HEK293 (cell line): ENCODE results near the gene MCF2L.

Experiments used
- CTCF ChIA-PET: fragments of 350-600 bp; formaldehyde crosslinking; extraction: SDS; loops from one replicate; lab custom pipeline; 2021; ENCODE audit warnings: antibody characterized with exemption; lab: Yijun Ruan, JAX
- POLR2A ChIA-PET: fragments of 300-600 bp; formaldehyde crosslinking; extraction: SDS; loops from one replicate; lab custom pipeline; 2020; ENCODE audit warnings: antibody characterized with exemption, inconsistent platforms; lab: Yijun Ruan, JAX
- H3K27ac ChIP-seq: fragments of 200-500 bp; sonication (Bioruptor generic); 2 replicates; pipeline ENCODE4 v1.5.1; 2014; ENCODE audit warnings: low read depth, low read length, control low read depth, inconsistent platforms; ENCODE audit errors: extremely low read depth
- H3K36me3 ChIP-seq, 2 experiments: fragments of 200-500 bp in 1 of 2; sonication (Bioruptor generic) in 1 of 2; 1 replicate in 1 of 2; 2 replicates in 1 of 2; pipeline ENCODE4 v1.5.1; 2014 to 2017; ENCODE audit warnings: inconsistent platforms in 2 of 2, low read length in 2 of 2; ENCODE audit not compliant: control insufficient read depth in 2 of 2, insufficient read depth in 1 of 2
- H3K4me1 ChIP-seq: fragments of 200-500 bp; sonication (Bioruptor generic); 2 replicates; pipeline ENCODE4 v1.5.1; 2014; ENCODE audit warnings: mild to moderate bottlenecking, low read length, inconsistent platforms; ENCODE audit not compliant: control insufficient read depth, insufficient read depth
- H3K4me3 ChIP-seq: 2 replicates; pipeline ENCODE4 v1.5.1; 2011; ENCODE audit warnings: low read depth, mild to moderate bottlenecking, control low read depth, low read length, moderate library complexity
- H3K9me3 ChIP-seq: fragments of 200-500 bp; sonication (Bioruptor generic); 2 replicates; pipeline ENCODE4 v1.5.1; 2014; ENCODE audit warnings: low read depth, low read length, inconsistent platforms; ENCODE audit not compliant: control insufficient read depth, insufficient read depth
- GLIS2 ChIP-seq: fragments of 450-650 bp; formaldehyde crosslinking; IDR thresholded peaks from 2 replicates; pipeline ENCODE4 v1.5.1; 2016; ENCODE audit warnings: missing biosample characterization, missing genetic modification characterization
- HOXC10 ChIP-seq: sonication (generic); formaldehyde crosslinking; IDR thresholded peaks from 2 replicates; pipeline ENCODE4 v1.8.1; 2023; ENCODE audit warnings: mild to moderate bottlenecking, missing genetic modification reagents
- IKZF3 ChIP-seq: fragments of 450-650 bp; IDR thresholded peaks from 2 replicates; pipeline ENCODE4 v1.5.0; 2018; ENCODE audit warnings: missing biosample characterization, mild to moderate bottlenecking, missing genetic modification characterization, moderate library complexity
- KLF10 ChIP-seq: fragments of 450-650 bp; IDR thresholded peaks from 2 replicates; pipeline ENCODE4 v1.5.1; 2018; ENCODE audit warnings: missing biosample characterization, mild to moderate bottlenecking, missing genetic modification characterization
- PRDM1 ChIP-seq: fragments of 450-650 bp; formaldehyde crosslinking; IDR thresholded peaks from 2 replicates; pipeline ENCODE4; 2016; ENCODE audit warnings: missing biosample characterization, missing genetic modification characterization
- SP3 ChIP-seq: fragments of 450-650 bp; formaldehyde crosslinking; IDR thresholded peaks from 2 replicates; pipeline ENCODE4 v1.5.1; 2016; ENCODE audit warnings: missing biosample characterization, missing genetic modification characterization
- TRIM28 ChIP-seq: IDR thresholded peaks from 2 replicates; pipeline ENCODE4 v1.6.1; 2011; ENCODE audit warnings: low read length, control low read depth, borderline replicate concordance
- WT1 ChIP-seq: fragments of 450-650 bp; formaldehyde crosslinking; IDR thresholded peaks from 2 replicates; pipeline ENCODE4 v1.5.1; 2016; ENCODE audit warnings: missing biosample characterization, missing genetic modification characterization
- ZFP41 ChIP-seq: fragments of 450-650 bp; formaldehyde crosslinking; IDR thresholded peaks from 2 replicates; pipeline ENCODE4 v1.5.1; 2016; ENCODE audit warnings: missing biosample characterization, missing genetic modification characterization, borderline replicate concordance
- ZFP69B ChIP-seq: fragments of 450-650 bp; formaldehyde crosslinking; IDR thresholded peaks from 2 replicates; pipeline ENCODE4 v1.5.1; 2016; ENCODE audit warnings: missing biosample characterization, missing genetic modification characterization
- ZNF10 ChIP-seq: fragments of 450-650 bp; formaldehyde crosslinking; IDR thresholded peaks from 2 replicates; pipeline ENCODE4 v1.5.1; 2017; ENCODE audit warnings: missing biosample characterization, missing genetic modification characterization
- ZNF112 ChIP-seq: fragments of 450-650 bp; formaldehyde crosslinking; IDR thresholded peaks from 2 replicates; pipeline ENCODE4 v1.5.0; 2017; ENCODE audit warnings: missing biosample characterization, missing genetic modification characterization
- ZNF140 ChIP-seq: fragments of 450-650 bp; formaldehyde crosslinking; IDR thresholded peaks from 2 replicates; pipeline ENCODE4 v1.5.1; 2016; ENCODE audit warnings: missing biosample characterization, missing genetic modification characterization
- ZNF157 ChIP-seq: fragments of 450-650 bp; formaldehyde crosslinking; IDR thresholded peaks from 2 replicates; pipeline ENCODE4 v1.5.1; 2016; ENCODE audit warnings: missing biosample characterization, missing genetic modification characterization
- ZNF354C ChIP-seq: fragments of 450-650 bp; formaldehyde crosslinking; IDR thresholded peaks from 2 replicates; pipeline ENCODE4 v1.5.1; 2016; ENCODE audit warnings: missing biosample characterization, missing genetic modification characterization, low read depth, borderline replicate concordance
- ZNF37A ChIP-seq: fragments of 450-650 bp; IDR thresholded peaks from 2 replicates; pipeline ENCODE4 v1.5.1; 2018; ENCODE audit warnings: missing biosample characterization, missing genetic modification characterization
- ZNF529 ChIP-seq: fragments of 450-650 bp; formaldehyde crosslinking; IDR thresholded peaks from 2 replicates; pipeline ENCODE4 v1.5.1; 2017; ENCODE audit warnings: missing genetic modification characterization, missing biosample characterization; ENCODE audit not compliant: insufficient replicate concordance
- ZNF549 ChIP-seq: fragments of 450-650 bp; IDR thresholded peaks from 2 replicates; pipeline ENCODE4 v1.5.1; 2018; ENCODE audit warnings: missing biosample characterization, missing genetic modification characterization, mild to moderate bottlenecking, inconsistent platforms, moderate library complexity
- ZNF558 ChIP-seq: fragments of 450-650 bp; formaldehyde crosslinking; IDR thresholded peaks from 2 replicates; pipeline ENCODE4 v1.5.1; 2016; ENCODE audit warnings: missing biosample characterization, missing genetic modification characterization
- ZNF596 ChIP-seq: fragments of 450-650 bp; IDR thresholded peaks from 2 replicates; pipeline ENCODE4 v1.5.0; 2018; ENCODE audit warnings: missing biosample characterization, mild to moderate bottlenecking, missing genetic modification characterization, moderate library complexity
- ZNF626 ChIP-seq: fragments of 450-650 bp; sonication (Bioruptor Pico); formaldehyde crosslinking; IDR thresholded peaks from 2 replicates; pipeline ENCODE4 v1.5.1; 2018; ENCODE audit warnings: missing biosample characterization, missing genetic modification characterization, inconsistent platforms
- ZNF664 ChIP-seq: fragments of 450-650 bp; formaldehyde crosslinking; IDR thresholded peaks from 2 replicates; pipeline ENCODE4 v1.5.1; 2016; ENCODE audit warnings: missing biosample characterization, missing genetic modification characterization
- ZNF777 ChIP-seq: fragments of 450-650 bp; formaldehyde crosslinking; IDR thresholded peaks from 2 replicates; pipeline ENCODE4 v1.5.1; 2017; ENCODE audit warnings: missing biosample characterization, missing genetic modification characterization, borderline replicate concordance
- TF ChIP-seq, protein P1 (sequence below): fragments of 450-650 bp; formaldehyde crosslinking; IDR thresholded peaks from 2 replicates; pipeline ENCODE4; 2016; ENCODE audit warnings: missing biosample characterization, missing genetic modification characterization
- TF ChIP-seq, protein P2 (sequence below): fragments of 450-650 bp; formaldehyde crosslinking; IDR thresholded peaks from 2 replicates; pipeline ENCODE4 v1.5.1; 2016; ENCODE audit warnings: missing biosample characterization, missing genetic modification characterization
- TF ChIP-seq, protein P3 (sequence below): fragments of 450-650 bp; formaldehyde crosslinking; IDR thresholded peaks from 2 replicates; pipeline ENCODE4 v1.5.1; 2016; ENCODE audit warnings: missing biosample characterization, missing genetic modification characterization, low read depth

Gene MCF2L

DNA sequence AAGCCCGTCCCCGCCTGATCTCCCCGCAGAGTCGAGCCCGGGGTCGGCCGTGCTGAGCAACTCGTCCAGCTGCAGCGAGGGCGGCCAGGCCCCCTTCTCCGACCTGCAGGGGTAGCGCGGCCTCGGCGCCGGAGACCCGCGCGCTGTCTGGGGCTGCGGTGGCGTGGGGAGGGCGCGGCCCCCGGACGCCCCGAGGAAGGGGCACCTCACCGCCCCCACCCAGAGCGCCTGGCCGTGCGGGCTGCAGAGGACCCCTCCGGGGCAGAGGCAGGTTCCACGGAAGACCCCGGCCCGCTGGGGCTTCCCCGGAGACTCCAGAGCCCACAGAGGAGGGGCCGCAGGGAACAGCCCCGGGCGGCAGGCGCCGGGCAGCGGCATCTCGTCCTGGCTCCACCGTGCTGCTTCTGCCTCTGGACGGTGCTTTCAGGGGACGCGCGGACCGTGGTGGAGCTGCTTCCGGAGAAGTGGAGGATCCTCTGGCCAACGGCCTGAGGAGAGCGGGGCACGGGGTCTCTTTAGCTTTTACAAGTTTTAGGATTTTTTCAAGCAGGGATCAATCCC lies 127.8 kb downstream of the MCF2L start:
- ChIA-PET CTCF (interaction anchor here (0.5 kb wide), 1 partner anchor 77 kb away, joined by 4 read pairs; no protein-coding TSS in a partner anchor), POLR2A (no interaction called here)
- H3K36me3 ChIP-seq, result no peaks in the 10 kb centered on the region
- no peak overlapping the region for H3K4me3 ChIP-seq
- no peaks in the 10 kb centered on the region for H3K4me1 ChIP-seq
- no peaks in the 10 kb centered on the region for H3K9me3 ChIP-seq
- no peak overlapping the region for H3K27ac ChIP-seq
- TF ChIP-seq ZNF140 (tag by site-specific recombination) (no peak), PRDM1 (tag by site-specific recombination) (no peak), ZNF112 (tag by site-specific recombination) (no peak), ZNF529 (tag by site-specific recombination) (no peak), ZFP41 (no peak), ZNF664 (no peak), ZNF549 (no peak)
- TF ChIP-seq, protein P1, sequence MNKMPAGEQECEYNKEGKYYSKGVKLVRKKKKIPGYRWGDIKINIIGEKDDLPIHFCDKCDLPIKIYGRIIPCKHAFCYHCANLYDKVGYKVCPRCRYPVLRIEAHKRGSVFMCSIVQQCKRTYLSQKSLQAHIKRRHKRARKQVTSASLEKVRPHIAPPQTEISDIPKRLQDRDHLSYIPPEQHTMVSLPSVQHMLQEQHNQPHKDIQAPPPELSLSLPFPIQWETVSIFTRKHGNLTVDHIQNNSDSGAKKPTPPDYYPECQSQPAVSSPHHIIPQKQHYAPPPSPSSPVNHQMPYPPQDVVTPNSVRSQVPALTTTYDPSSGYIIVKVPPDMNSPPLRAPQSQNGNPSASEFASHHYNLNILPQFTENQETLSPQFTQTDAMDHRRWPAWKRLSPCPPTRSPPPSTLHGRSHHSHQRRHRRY (tag by site-specific recombination), result no peak

DNA sequence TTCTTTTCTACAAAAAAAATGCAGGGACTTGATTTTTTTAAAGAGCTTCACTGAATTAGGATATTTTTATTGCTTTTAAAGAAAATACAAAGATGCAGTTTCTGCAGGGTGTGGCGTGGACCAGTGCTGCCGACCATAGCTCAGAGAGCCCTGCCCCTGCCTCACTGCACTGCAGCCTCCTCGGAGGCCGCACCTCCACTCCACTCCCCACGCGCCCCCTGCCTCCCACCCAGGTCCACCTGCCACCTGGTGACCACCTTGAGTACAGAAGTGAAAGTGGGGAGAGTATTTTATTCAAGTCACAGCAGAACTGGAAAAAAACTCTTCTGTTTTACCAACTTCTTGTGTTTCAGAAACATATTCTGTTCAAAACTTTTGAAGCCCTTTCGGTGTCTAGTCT lies 128.6 kb downstream of the MCF2L start:
- H3K4me3 ChIP-seq, result no peak overlapping the region
- TF ChIP-seq, protein P2, sequence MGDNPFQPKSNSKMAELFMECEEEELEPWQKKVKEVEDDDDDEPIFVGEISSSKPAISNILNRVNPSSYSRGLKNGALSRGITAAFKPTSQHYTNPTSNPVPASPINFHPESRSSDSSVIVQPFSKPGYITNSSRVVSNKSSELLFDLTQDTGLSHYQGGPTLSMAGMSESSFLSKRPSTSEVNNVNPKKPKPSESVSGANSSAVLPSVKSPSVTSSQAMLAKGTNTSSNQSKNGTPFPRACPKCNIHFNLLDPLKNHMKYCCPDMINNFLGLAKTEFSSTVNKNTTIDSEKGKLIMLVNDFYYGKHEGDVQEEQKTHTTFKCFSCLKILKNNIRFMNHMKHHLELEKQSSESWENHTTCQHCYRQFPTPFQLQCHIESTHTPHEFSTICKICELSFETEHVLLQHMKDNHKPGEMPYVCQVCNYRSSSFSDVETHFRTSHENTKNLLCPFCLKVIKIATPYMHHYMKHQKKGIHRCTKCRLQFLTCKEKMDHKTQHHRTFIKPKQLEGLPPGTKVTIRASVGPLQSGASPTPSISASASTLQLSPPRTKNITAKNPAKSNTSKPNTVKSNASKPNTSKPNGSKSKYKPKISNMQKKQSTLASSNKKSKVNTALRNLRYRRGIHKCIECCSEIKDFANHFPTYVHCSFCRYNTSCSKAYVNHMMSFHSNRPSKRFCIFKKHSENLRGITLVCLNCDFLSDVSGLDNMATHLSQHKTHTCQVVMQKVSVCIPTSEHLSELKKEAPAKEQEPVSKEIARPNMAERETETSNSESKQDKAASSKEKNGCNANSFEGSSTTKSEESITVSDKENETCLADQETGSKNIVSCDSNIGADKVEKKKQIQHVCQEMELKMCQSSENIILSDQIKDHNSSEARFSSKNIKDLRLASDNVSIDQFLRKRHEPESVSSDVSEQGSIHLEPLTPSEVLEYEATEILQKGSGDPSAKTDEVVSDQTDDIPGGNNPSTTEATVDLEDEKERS, result no peak
- TF ChIP-seq ZNF558, result no peak
- TF ChIP-seq ZFP69B (tag by site-specific recombination), result no peak
- TF ChIP-seq ZNF777 (tag by site-specific recombination), result no peak
- TF ChIP-seq ZNF596 (tag by site-specific recombination), result no peak
- TF ChIP-seq, protein P3, sequence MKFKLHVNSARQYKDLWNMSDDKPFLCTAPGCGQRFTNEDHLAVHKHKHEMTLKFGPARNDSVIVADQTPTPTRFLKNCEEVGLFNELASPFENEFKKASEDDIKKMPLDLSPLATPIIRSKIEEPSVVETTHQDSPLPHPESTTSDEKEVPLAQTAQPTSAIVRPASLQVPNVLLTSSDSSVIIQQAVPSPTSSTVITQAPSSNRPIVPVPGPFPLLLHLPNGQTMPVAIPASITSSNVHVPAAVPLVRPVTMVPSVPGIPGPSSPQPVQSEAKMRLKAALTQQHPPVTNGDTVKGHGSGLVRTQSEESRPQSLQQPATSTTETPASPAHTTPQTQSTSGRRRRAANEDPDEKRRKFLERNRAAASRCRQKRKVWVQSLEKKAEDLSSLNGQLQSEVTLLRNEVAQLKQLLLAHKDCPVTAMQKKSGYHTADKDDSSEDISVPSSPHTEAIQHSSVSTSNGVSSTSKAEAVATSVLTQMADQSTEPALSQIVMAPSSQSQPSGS (tag by site-specific recombination), result no peak
- no peak for TF ChIP-seq TRIM28
- no peak for TF ChIP-seq ZNF626 (tag by site-specific recombination)
- TF ChIP-seq ZNF157 (tag by site-specific recombination), result no peak
- TF ChIP-seq ZNF354C (tag by site-specific recombination), result no peak
- no peak for TF ChIP-seq HOXC10
- TF ChIP-seq WT1 (tag by site-specific recombination), result no peak
- TF ChIP-seq ZNF37A (tag by site-specific recombination), result no peak
- TF ChIP-seq GLIS2 (tag by site-specific recombination), result no peak
- TF ChIP-seq ZNF10 (tag by site-specific recombination), result no peak
- no peak for TF ChIP-seq IKZF3 (tag by site-specific recombination)
- TF ChIP-seq ZNF140 (tag by site-specific recombination), result no peak
- TF ChIP-seq KLF10 (tag by site-specific recombination), result no peak
- TF ChIP-seq SP3 (tag by site-specific recombination), result no peak
- ChIA-PET CTCF (no interaction called here), POLR2A (no interaction called here)
- no peak overlapping the region for H3K27ac ChIP-seq
- H3K36me3 ChIP-seq, result no peaks in the 10 kb centered on the region
- H3K4me1 ChIP-seq, result no peaks in the 10 kb centered on the region
- no peaks in the 10 kb centered on the region for H3K9me3 ChIP-seq
